Keratinocyte (primary cell): Measurements from ENCODE around the gene TAF1C.

Source experiments
- EZH2 ChIP-seq: IDR thresholded peaks from one replicate; pipeline ENCODE4 v1.6.1; 2012; ENCODE audit warnings: inconsistent platforms, mild to moderate bottlenecking, low read length, moderate library complexity
- TF ChIP-seq, protein P1 (sequence below), 3 experiments: IDR thresholded peaks in 1 of 3; conservative IDR thresholded peaks in 1 of 3; optimal IDR thresholded peaks in 1 of 3; 2 replicates in 2 of 3; 3 replicates in 1 of 3; pipeline versions ENCODE3 to v1.5.1; 2011; ENCODE audit warnings: low read length in 3 of 3, mild to moderate bottlenecking in 3 of 3, moderate library complexity in 2 of 3, control low read depth in 1 of 3, inconsistent platforms in 1 of 3; ENCODE audit not compliant: insufficient read depth in 2 of 3; ENCODE audit errors: extremely low read depth in 1 of 3

- TF ChIP-seq, protein P1, sequence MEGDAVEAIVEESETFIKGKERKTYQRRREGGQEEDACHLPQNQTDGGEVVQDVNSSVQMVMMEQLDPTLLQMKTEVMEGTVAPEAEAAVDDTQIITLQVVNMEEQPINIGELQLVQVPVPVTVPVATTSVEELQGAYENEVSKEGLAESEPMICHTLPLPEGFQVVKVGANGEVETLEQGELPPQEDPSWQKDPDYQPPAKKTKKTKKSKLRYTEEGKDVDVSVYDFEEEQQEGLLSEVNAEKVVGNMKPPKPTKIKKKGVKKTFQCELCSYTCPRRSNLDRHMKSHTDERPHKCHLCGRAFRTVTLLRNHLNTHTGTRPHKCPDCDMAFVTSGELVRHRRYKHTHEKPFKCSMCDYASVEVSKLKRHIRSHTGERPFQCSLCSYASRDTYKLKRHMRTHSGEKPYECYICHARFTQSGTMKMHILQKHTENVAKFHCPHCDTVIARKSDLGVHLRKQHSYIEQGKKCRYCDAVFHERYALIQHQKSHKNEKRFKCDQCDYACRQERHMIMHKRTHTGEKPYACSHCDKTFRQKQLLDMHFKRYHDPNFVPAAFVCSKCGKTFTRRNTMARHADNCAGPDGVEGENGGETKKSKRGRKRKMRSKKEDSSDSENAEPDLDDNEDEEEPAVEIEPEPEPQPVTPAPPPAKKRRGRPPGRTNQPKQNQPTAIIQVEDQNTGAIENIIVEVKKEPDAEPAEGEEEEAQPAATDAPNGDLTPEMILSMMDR (optimal IDR thresholded peaks at IDR 0.05 in 1 of 3, IDR thresholded peaks at IDR 0.05 in 1 of 3, conservative IDR thresholded peaks at IDR 0.05 in 1 of 3; ENCODE audit: extremely low read depth in 1 of 3, insufficient read depth in 2 of 3, low read length in 3 of 3) = no peak
- no peak for TF ChIP-seq EZH2
Measured at GRCh38 chr16:84161037-84161436, 25.8 kb downstream of the TAF1C start.
